ENCODE results near the gene TBC1D1.

The TBC1D1 gene

GRCh38 chr4:38036548-38036947 is 145.7 kb downstream of the TBC1D1 start:
- H3K27me3 Mint-ChIP-seq = no peaks in the 10 kb centered on the region
- H3K36me3 Mint-ChIP-seq (ENCODE audit: low read depth) = peaks cover 36% of the 10 kb centered on the region
- H3K4me1 Mint-ChIP-seq (ENCODE audit: low read depth) = no peaks in the 10 kb centered on the region
- no peak overlapping the region for H3K4me3 Mint-ChIP-seq
- peak overlapping the region; percentile 5 for H3K27ac Mint-ChIP-seq
- no peaks in the 10 kb centered on the region for H3K9me3 Mint-ChIP-seq

- H3K36me3 Mint-ChIP-seq (ENCODE audit: low read depth) = peaks cover 37% of the 10 kb centered on the region
- no peak overlapping the region for H3K4me3 Mint-ChIP-seq
- H3K4me1 Mint-ChIP-seq (ENCODE audit: low read depth) = no peaks in the 10 kb centered on the region
- no peak overlapping the region for H3K27ac Mint-ChIP-seq
- H3K9me3 Mint-ChIP-seq = no peaks in the 10 kb centered on the region
- no peaks in the 10 kb centered on the region for H3K27me3 Mint-ChIP-seq
Observed at GRCh38 chr4:38037612-38038011, 146.7 kb downstream of the TBC1D1 start.

- peaks cover 36% of the 10 kb centered on the region for H3K36me3 Mint-ChIP-seq (ENCODE audit: low read depth)
- no peaks in the 10 kb centered on the region for H3K4me1 Mint-ChIP-seq (ENCODE audit: low read depth)
- H3K9me3 Mint-ChIP-seq = no peaks in the 10 kb centered on the region
- no peaks in the 10 kb centered on the region for H3K27me3 Mint-ChIP-seq
- H3K4me3 Mint-ChIP-seq = no peak overlapping the region
- no peak overlapping the region for H3K27ac Mint-ChIP-seq
Observed at GRCh38 chr4:38040619-38041018, 149.7 kb downstream of the TBC1D1 start.

- Mint-ChIP-seq H3K27ac (no peak overlapping the region), H3K36me3 (ENCODE audit: low read depth) (peaks cover 38% of the 10 kb centered on the region), H3K4me1 (ENCODE audit: low read depth) (no peaks in the 10 kb centered on the region), H3K4me3 (no peak overlapping the region), H3K27me3 (no peaks in the 10 kb centered on the region), H3K9me3 (no peaks in the 10 kb centered on the region)
Observed at GRCh38 chr4:38044060-38044459, 153.2 kb downstream of the TBC1D1 start.

GRCh38 chr4:38045289-38045988 is 154.6 kb downstream of the TBC1D1 start:
- no peak overlapping the region for H3K27ac Mint-ChIP-seq
- peaks cover 42% of the 10 kb centered on the region for H3K36me3 Mint-ChIP-seq (ENCODE audit: low read depth)
- no peak overlapping the region for H3K4me3 Mint-ChIP-seq
- no peaks in the 10 kb centered on the region for H3K9me3 Mint-ChIP-seq
- H3K27me3 Mint-ChIP-seq = no peaks in the 10 kb centered on the region
- no peaks in the 10 kb centered on the region for H3K4me1 Mint-ChIP-seq (ENCODE audit: low read depth)

GRCh38 chr4:38046727-38047489 is 156.0 kb downstream of the TBC1D1 start:
- H3K9me3 Mint-ChIP-seq = no peaks in the 10 kb centered on the region
- no peak overlapping the region for H3K27ac Mint-ChIP-seq
- H3K4me3 Mint-ChIP-seq = no peak overlapping the region
- no peaks in the 10 kb centered on the region for H3K27me3 Mint-ChIP-seq
- H3K4me1 Mint-ChIP-seq (ENCODE audit: low read depth) = no peaks in the 10 kb centered on the region
- peaks cover 39% of the 10 kb centered on the region for H3K36me3 Mint-ChIP-seq (ENCODE audit: low read depth)

GRCh38 chr4:38049545-38050170 is 158.8 kb downstream of the TBC1D1 start:
- Mint-ChIP-seq H3K4me3 (no peak overlapping the region), H3K4me1 (ENCODE audit: low read depth) (no peaks in the 10 kb centered on the region), H3K27ac (no peak overlapping the region), H3K9me3 (no peaks in the 10 kb centered on the region), H3K27me3 (no peaks in the 10 kb centered on the region), H3K36me3 (ENCODE audit: low read depth) (peaks cover 39% of the 10 kb centered on the region)

- H3K4me3 Mint-ChIP-seq = no peak overlapping the region
- H3K4me1 Mint-ChIP-seq (ENCODE audit: low read depth) = no peaks in the 10 kb centered on the region
- H3K27ac Mint-ChIP-seq = no peak overlapping the region
- no peaks in the 10 kb centered on the region for H3K9me3 Mint-ChIP-seq
- no peaks in the 10 kb centered on the region for H3K27me3 Mint-ChIP-seq
- peaks cover 42% of the 10 kb centered on the region for H3K36me3 Mint-ChIP-seq (ENCODE audit: low read depth)
Observed at GRCh38 chr4:38050560-38051350, 159.9 kb downstream of the TBC1D1 start.

- no peak overlapping the region for H3K27ac Mint-ChIP-seq
- H3K36me3 Mint-ChIP-seq (ENCODE audit: low read depth) = peaks cover 52% of the 10 kb centered on the region
- H3K4me3 Mint-ChIP-seq = no peak overlapping the region
- H3K27me3 Mint-ChIP-seq = no peaks in the 10 kb centered on the region
- H3K9me3 Mint-ChIP-seq = no peaks in the 10 kb centered on the region
- no peaks in the 10 kb centered on the region for H3K4me1 Mint-ChIP-seq (ENCODE audit: low read depth)
Observed at GRCh38 chr4:38055566-38055965, 164.7 kb downstream of the TBC1D1 start.

- no peak overlapping the region for H3K4me3 Mint-ChIP-seq
- peaks cover 54% of the 10 kb centered on the region for H3K36me3 Mint-ChIP-seq (ENCODE audit: low read depth)
- H3K4me1 Mint-ChIP-seq (ENCODE audit: low read depth) = no peaks in the 10 kb centered on the region
- no peak overlapping the region for H3K27ac Mint-ChIP-seq
- H3K27me3 Mint-ChIP-seq = no peaks in the 10 kb centered on the region
- no peaks in the 10 kb centered on the region for H3K9me3 Mint-ChIP-seq
Observed at GRCh38 chr4:38056011-38056685, 165.3 kb downstream of the TBC1D1 start.

GRCh38 chr4:38058151-38058550 is 167.3 kb downstream of the TBC1D1 start:
- Mint-ChIP-seq H3K27me3 (no peaks in the 10 kb centered on the region), H3K4me3 (no peak overlapping the region), H3K36me3 (ENCODE audit: low read depth) (peaks cover 47% of the 10 kb centered on the region)

GRCh38 chr4:38060829-38061431 is 170.0 kb downstream of the TBC1D1 start:
- Mint-ChIP-seq H3K4me3 (no peak overlapping the region), H3K27ac (no peak overlapping the region), H3K36me3 (ENCODE audit: low read depth) (peaks cover 42% of the 10 kb centered on the region)

More at GRCh38 chr4:38058151-38058550, 167.3 kb downstream of the TBC1D1 start:
- H3K4me1 Mint-ChIP-seq (ENCODE audit: low read depth) = peaks cover 8% of the 10 kb centered on the region
- H3K27ac Mint-ChIP-seq = no peak overlapping the region
- no peaks in the 10 kb centered on the region for H3K9me3 Mint-ChIP-seq

GRCh38 chr4:38062088-38062775 is 171.3 kb downstream of the TBC1D1 start:
- H3K4me3 Mint-ChIP-seq = peak overlapping the region; percentile 72
- no peaks in the 10 kb centered on the region for H3K27me3 Mint-ChIP-seq
- peak overlapping the region; percentile 66 for H3K27ac Mint-ChIP-seq
- peaks cover 8% of the 10 kb centered on the region for H3K4me1 Mint-ChIP-seq (ENCODE audit: low read depth)
- no peaks in the 10 kb centered on the region for H3K9me3 Mint-ChIP-seq
- peaks cover 36% of the 10 kb centered on the region for H3K36me3 Mint-ChIP-seq (ENCODE audit: low read depth)

More at GRCh38 chr4:38060829-38061431, 170.0 kb downstream of the TBC1D1 start:
- H3K27me3 Mint-ChIP-seq = no peaks in the 10 kb centered on the region
- peaks cover 8% of the 10 kb centered on the region for H3K4me1 Mint-ChIP-seq (ENCODE audit: low read depth)
- H3K9me3 Mint-ChIP-seq = no peaks in the 10 kb centered on the region
